Measurements from ENCODE around the gene CCDC33.
"Not testable (repeated sequence)": the region's sequence is repeated elsewhere in the genome, so short reads cannot be mapped to it uniquely, and the experiment has no call there.

The CCDC33 gene

GRCh38 chr15:74337607-74338211, 101.6 kb downstream of the CCDC33 start:
- no peak for DNase-seq

DNA sequence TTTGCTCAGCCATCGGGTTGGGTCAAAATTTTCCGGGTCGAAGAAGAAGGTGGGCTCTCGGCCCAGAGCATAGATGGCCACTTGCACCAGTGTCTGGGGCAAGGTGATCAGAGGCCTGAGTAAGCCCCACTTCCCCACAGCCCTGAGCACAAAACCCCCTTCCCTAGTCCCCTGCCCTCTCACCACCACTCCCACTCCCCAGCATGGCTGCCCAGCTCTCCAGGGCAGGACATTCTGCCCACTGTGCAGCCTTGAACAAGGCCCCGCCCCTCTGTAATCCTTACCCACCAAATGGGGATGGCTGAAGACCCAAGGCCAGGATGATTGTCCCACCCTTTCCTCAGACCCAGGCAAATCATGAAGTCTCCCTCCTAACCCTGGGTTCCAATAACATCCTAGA, 102.5 kb downstream of the CCDC33 start:
- DNase-seq: no peak

DNA sequence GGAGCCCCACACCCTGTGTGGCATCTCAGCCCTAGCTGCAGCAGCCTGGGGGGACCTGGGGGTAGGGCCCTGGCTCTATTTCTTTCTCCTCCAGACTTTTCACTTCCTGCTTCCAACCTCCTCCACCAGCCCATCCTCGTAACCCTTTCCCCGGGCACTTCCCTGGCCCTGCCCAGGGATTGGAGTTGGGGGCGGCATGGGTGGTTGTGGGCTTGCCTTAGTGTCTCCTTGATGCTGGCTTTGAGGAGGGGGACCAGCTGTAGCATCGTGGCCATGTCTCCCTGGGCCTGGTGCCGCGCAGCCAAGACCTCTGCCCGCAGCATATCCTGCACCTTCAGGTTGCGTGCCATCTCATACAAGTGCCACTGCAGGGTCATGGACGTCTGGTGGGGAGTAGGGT, 103.2 kb downstream of the CCDC33 start:
- DNase-seq: no peak

GRCh38 chr15:74340150-74340549, 104.0 kb downstream of the CCDC33 start:
- no peak for DNase-seq

DNA sequence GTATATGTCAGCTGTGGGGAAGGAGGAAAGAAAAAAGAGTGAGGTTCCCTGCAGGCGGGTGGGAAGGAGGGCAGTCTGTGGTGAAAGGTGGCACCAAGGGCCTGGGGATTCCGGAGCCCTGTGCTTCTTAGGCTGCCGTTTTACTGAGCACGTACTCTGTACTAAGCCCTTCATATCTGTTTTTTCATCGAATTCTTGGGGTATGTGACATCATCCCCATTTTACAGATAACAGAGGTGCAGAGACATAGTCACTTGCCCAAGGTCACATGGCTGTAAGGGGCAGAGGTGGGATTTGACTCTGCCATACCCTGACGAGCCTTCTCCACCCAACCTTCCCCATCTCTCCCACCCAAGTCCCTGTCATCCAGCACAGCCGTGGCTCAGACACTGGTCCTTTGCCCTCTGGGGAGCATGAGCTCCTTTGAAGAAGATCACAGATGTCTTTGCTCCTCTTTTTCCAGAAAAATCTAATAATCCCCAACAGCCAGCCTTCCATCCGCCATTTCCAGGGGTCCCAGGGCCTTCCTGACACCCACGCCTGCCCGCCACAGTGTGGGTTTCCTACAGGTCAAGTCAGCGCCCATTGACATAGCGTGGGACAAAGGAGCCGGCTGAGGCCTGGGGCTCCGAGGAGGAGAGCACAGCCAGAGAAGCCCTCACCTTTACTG, 107.1 kb downstream of the CCDC33 start:
- DNase-seq: no peak

DNA sequence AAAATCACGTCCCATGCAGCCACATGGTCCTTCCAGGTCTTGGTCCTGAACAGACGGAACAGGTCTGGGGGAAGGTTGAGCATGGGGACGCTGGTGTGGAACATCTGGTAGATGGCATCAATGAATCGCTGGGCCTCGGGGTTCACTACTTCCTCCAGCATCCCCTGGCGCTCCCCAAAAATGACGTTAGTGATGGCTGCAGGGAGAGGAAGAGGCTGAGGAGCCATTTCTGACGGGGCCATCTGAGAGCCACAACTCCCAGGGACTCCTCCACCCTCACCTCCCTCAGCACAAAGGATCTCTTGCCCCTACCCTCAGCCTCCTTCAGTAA, 107.6 kb downstream of the CCDC33 start:
- DNase-seq: no peak

DNA sequence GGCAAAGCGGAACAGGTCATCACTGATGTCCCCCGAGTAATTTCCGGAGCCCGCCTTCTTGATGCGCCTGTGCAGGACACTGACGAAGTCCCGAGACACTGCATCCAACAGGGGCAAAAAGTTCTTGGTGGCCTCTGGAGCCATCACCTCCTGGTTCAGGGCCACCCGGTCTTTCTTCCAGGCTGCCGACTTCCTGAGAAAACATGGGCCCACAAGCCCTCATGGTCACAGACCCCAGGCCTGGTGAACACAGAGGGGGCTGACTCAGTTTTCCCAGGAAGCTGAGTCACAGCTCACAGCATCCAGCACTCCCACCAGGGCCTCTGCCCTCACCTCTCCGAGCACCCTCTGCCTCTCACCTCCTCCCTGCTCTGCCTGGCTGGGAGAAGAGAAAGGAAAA, 108.9 kb downstream of the CCDC33 start:
- DNase-seq: no peak

GRCh38 chr15:74347757-74348250, 111.7 kb downstream of the CCDC33 start:
- DNase-seq: no peak

DNA sequence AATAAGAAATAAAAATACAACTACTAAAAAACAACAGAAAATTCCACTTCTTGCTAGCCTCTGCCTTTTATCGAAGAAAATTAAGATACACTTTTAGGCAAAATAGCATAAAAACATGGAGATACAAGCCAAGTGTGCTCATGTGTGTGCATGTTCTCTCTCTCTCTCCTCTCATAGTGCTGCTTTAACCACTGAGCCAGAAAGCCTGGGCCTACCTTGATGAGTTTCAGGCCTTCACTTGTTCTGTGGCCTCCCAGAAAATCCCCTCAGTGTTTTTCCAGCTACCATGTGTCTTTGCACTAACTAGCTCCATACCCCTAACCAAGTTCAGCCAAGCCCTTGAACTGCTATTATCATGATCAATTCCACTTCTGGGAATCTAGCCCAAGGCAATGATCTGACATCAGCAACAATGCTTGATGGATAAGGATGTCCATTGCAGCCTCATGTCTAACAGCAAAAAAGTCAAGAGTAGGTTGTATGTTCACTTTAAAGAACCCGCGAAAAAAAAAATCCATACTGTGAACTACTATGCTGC, 113.2 kb downstream of the CCDC33 start:
- DNase-seq: no peak

- no peak for DNase-seq
These were observed 114.5 kb downstream of the CCDC33 start for GRCh38 chr15:74350295-74351275.

- DNase-seq: no peak
These were observed 115.5 kb downstream of the CCDC33 start for GRCh38 chr15:74351670-74352069.

DNA sequence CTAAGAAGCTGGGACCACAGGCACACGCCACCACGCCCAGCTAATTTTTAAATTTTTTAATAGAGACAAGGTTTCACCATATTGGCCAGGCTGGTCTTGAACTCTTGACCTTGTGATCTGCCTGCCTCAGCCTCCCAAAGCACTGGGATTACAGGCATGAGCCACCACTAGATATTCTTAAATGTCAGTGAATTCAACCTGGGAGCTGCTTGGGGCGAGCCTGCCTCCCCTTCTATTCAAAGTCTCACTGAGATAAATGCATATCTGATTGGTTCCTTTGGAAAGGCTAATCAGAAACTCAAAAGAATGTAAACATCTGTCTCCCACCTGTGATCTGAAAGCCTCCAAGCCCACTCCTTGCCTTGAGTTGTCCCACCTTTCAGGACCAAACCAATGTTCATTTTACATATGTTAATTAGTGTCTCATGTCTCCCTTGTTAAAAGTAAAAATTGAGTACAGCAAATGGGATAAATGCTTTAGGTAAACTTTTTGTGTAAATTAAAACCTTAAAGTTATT, 116.3 kb downstream of the CCDC33 start:
- DNase-seq: no peak

GRCh38 chr15:74353992-74354391, 117.9 kb downstream of the CCDC33 start:
- not testable (repeated sequence) for DNase-seq

- DNase-seq: not testable (repeated sequence)
These were observed 119.9 kb downstream of the CCDC33 start for GRCh38 chr15:74356050-74356449.

- not testable (repeated sequence) for DNase-seq
These were observed 121.4 kb downstream of the CCDC33 start for GRCh38 chr15:74357514-74357913.

- not testable (repeated sequence) for DNase-seq
These were observed 123.2 kb downstream of the CCDC33 start for GRCh38 chr15:74359376-74359775.

DNA sequence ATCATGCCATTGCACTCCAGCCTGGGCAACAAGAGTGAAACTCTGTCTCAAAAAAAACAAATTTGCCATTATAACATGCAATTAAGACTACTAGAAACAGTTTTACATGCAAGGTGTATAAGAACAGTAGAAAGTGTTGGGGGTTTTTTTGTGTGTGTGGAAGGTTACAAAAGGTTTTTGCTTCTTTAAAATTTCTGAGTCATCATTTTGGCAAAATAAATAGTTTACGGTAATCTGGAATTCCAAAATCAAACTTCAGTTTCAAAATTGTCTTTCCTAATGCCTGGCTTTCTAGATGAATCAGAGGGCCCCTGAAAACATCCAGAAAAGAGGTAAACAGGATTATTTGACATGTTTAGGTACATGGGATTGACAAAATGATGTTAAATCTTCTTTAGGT, 124.7 kb downstream of the CCDC33 start:
- DNase-seq: not testable (repeated sequence)

DNA sequence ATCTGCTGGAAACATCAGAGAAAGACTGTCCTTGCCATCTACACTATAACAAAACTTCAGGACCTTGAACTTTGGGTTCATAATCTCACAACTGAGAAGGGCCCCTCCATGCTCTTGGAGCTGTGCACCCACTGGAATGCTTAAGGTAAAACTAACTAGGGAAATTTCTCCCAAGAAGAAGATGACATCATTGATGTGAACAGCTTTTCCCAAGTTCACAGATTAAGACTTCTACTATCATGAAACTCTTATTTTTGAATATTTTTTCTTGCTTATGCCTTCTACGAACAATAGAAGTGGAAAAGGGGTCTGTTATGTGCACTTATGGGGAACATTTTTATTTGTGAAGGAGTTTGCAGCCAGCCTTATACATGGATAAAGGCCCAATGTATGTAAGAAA, 126.4 kb downstream of the CCDC33 start:
- DNase-seq: no peak

- no peak for DNase-seq
These were observed 128.9 kb downstream of the CCDC33 start for GRCh38 chr15:74364936-74365597.

GRCh38 chr15:74365598-74366445, 129.7 kb downstream of the CCDC33 start:
- no peak for DNase-seq

- no peak for DNase-seq
These were observed 131.2 kb downstream of the CCDC33 start, which contains the start of gene CYP11A1 for GRCh38 chr15:74367296-74367854. TSS of gene CYP11A1 (minus strand) at chr15:74367646. CDS start at chr15:74367585, 61 bp downstream.
